GM12873 (cell line): ENCODE measurements around the gene GAD2.

Experiments
- TF ChIP-seq, protein P1 (sequence below): IDR thresholded peaks from 2 replicates; pipeline ENCODE4 v1.5.1; 2012; ENCODE audit warnings: low read depth, mild to moderate bottlenecking, moderate library complexity, low read length, control low read depth; ENCODE audit not compliant: insufficient read depth; ENCODE audit errors: missing control alignments

GAD2 gene

GRCh38 chr10:26314265-26315013 lies 97.9 kb downstream of the GAD2 start:
- TF ChIP-seq, protein P1, sequence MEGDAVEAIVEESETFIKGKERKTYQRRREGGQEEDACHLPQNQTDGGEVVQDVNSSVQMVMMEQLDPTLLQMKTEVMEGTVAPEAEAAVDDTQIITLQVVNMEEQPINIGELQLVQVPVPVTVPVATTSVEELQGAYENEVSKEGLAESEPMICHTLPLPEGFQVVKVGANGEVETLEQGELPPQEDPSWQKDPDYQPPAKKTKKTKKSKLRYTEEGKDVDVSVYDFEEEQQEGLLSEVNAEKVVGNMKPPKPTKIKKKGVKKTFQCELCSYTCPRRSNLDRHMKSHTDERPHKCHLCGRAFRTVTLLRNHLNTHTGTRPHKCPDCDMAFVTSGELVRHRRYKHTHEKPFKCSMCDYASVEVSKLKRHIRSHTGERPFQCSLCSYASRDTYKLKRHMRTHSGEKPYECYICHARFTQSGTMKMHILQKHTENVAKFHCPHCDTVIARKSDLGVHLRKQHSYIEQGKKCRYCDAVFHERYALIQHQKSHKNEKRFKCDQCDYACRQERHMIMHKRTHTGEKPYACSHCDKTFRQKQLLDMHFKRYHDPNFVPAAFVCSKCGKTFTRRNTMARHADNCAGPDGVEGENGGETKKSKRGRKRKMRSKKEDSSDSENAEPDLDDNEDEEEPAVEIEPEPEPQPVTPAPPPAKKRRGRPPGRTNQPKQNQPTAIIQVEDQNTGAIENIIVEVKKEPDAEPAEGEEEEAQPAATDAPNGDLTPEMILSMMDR: no peak

DNA sequence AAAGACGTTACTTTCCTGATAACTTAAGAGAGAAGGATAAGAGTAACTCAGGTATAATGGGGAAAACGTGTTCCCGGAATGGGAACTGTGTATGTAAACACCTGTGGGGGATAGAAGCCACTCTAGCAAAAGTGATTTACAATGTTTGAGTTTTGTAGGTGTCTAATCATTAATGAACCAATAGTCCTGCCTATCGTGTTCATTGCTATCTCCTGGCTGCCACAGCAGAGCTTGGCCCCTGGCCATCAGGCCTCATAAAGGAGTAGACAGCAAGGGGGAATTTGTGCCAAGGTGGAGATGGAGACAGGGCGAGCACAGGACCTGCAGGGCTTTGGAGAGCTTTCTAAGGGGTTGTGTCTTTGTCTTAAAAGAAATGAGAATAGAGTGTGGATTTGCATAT lies 102.1 kb downstream of the GAD2 start:
- TF ChIP-seq, protein P1: no peak

DNA sequence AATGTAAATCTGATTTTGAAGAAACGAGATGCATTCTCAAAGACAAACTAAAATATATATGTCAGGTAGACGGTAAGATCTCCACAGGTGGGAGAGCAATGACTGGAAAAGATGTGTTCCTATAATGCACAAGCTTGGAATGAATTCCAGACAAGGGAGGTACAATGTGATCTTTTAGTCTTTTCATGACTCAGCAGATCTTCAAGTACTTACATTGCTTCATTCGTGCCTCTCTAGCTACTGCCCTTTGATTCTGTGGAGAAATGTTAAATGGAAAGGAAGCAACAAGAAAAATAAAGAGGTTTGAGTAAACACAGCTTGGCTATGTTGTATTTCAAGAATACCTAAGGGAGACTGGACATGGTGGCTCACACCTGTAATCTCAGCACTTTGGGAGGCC lies 106.6 kb downstream of the GAD2 start:
- TF ChIP-seq, protein P1: no peak

- TF ChIP-seq, protein P1: no peak
Measured at GRCh38 chr10:26326851-26327250, 110.3 kb downstream of the GAD2 start.

- TF ChIP-seq, protein P1: no peak
Measured at GRCh38 chr10:26327811-26328210, 111.2 kb downstream of the GAD2 start.

DNA sequence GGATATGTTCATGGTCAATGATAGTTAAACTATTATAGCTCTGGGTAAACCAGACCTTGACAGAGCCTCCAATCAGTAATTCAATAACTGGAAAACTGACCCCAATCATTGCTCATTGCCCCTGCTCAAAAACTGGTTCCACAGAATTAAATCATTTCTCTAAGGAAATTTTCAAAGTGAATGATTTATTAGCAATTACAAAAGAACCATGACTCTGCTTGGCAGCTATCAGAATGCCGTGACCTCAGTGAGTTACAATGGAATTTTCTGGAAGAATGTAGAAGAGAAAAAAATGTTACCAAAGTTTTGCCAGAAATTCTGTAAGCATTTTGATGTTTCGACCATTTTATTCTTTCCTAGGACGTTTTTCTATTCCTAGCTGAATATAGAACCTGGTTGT lies 114.8 kb downstream of the GAD2 start:
- TF ChIP-seq, protein P1: no peak

GRCh38 chr10:26334232-26334931 lies 117.8 kb downstream of the GAD2 start:
- TF ChIP-seq, protein P1: no peak
